GM23338 (cell line): ENCODE measurements around the gene USP6. TPM values are rescaled to one million over a fixed set of nuclear protein-coding genes. Genes with fewer than 3 reads are reported as not detected.
"Not testable (repeated sequence)": the region's sequence is repeated elsewhere in the genome, so short reads cannot be mapped to it uniquely, and the experiment has no call there.

Source experiments
- ATAC-seq: fragments of 200-7000 bp; cut with Tn5 transposase; 3 replicates; pipeline ENCODE4 v1.9.1; 2020
- DNase-seq: peaks from one replicate; pipeline ENCODE4 v3.0.0-alpha.2; 2015; ENCODE audit warnings: low spot score
- H2AFZ ChIP-seq: fragments of 200-600 bp; sonication (generic); 2 replicates; pipeline ENCODE4 v1.8.0; 2016; ENCODE audit warnings: antibody characterized with exemption, mild to moderate bottlenecking, moderate library complexity
- H3F3A ChIP-seq: fragments of 200-600 bp; sonication (generic); replicated peaks from 2 replicates; pipeline ENCODE4 v1.8.0; 2017; ENCODE audit warnings: antibody characterized with exemption, mixed run types, low read depth
- H3K27ac ChIP-seq: fragments of 200-600 bp; sonication (generic); 2 replicates; pipeline ENCODE4 v1.6.1; 2016; ENCODE audit warnings: low read depth
- H3K27me3 ChIP-seq: fragments of 200-600 bp; sonication (generic); 2 replicates; pipeline ENCODE4 v1.8.0; 2016; ENCODE audit warnings: mild to moderate bottlenecking, mixed run types, moderate library complexity; ENCODE audit not compliant: insufficient read depth
- H3K36me3 ChIP-seq: fragments of 200-600 bp; sonication (generic); 2 replicates; pipeline ENCODE4 v1.8.0; 2016; ENCODE audit warnings: mild to moderate bottlenecking; ENCODE audit not compliant: insufficient read depth
- H3K4me1 ChIP-seq: fragments of 200-600 bp; sonication (generic); 2 replicates; pipeline ENCODE4 v1.8.0; 2016; ENCODE audit warnings: mild to moderate bottlenecking, moderate library complexity; ENCODE audit not compliant: insufficient read depth
- H3K4me2 ChIP-seq: fragments of 200-600 bp; sonication (generic); 2 replicates; pipeline ENCODE4 v1.7.1; 2017; ENCODE audit warnings: mixed run types
- H3K4me3 ChIP-seq: fragments of 200-600 bp; sonication (generic); 2 replicates; pipeline ENCODE4 v1.6.1; 2016; ENCODE audit warnings: mixed run types
- H3K79me2 ChIP-seq: fragments of 200-600 bp; sonication (generic); replicated peaks from 2 replicates; pipeline ENCODE4 v1.8.0; 2017; ENCODE audit warnings: mild to moderate bottlenecking; ENCODE audit not compliant: insufficient read depth
- H3K9me2 ChIP-seq: fragments of 200-600 bp; sonication (generic); 2 replicates; pipeline ENCODE4 v1.8.0; 2017; ENCODE audit not compliant: insufficient read depth
- H4K20me1 ChIP-seq: fragments of 200-600 bp; sonication (generic); replicated peaks from 2 replicates; pipeline ENCODE4 v1.8.0; 2017; ENCODE audit warnings: mild to moderate bottlenecking; ENCODE audit not compliant: insufficient read depth
- H3K27ac Mint-ChIP-seq: 2 replicates; pipeline ENCODE4 v1.8.0; 2020; ENCODE audit warnings: inconsistent platforms, mild to moderate bottlenecking, moderate library complexity, mixed read lengths
- H3K27me3 Mint-ChIP-seq: 3 replicates; pipeline ENCODE4 v1.8.0; 2022; ENCODE audit warnings: low read depth, mild to moderate bottlenecking, moderate library complexity, mixed read lengths, inconsistent platforms; ENCODE audit not compliant: insufficient read depth, poor library complexity
- H3K36me3 Mint-ChIP-seq: 3 replicates; pipeline ENCODE4 v1.8.0; 2021; ENCODE audit warnings: low read depth, mild to moderate bottlenecking, inconsistent platforms, moderate library complexity, mixed read lengths
- H3K4me1 Mint-ChIP-seq: 3 replicates; pipeline ENCODE4 v1.8.0; 2020; ENCODE audit warnings: mild to moderate bottlenecking, inconsistent platforms, mixed read lengths
- H3K4me3 Mint-ChIP-seq: 3 replicates; pipeline ENCODE4 v1.8.0; 2021; ENCODE audit warnings: moderate library complexity, mild to moderate bottlenecking, inconsistent platforms, mixed read lengths
- H3K9me3 Mint-ChIP-seq: 3 replicates; pipeline ENCODE4 v1.8.0; 2020; ENCODE audit warnings: moderate library complexity, mild to moderate bottlenecking, inconsistent platforms, mixed read lengths
- POLR2AphosphoS5 ChIP-seq: IDR thresholded peaks from 2 replicates; pipeline ENCODE4 v1.6.1; 2016; ENCODE audit warnings: antibody characterized with exemption, low read depth
- STAT1 ChIP-seq: IDR thresholded peaks from one replicate; pipeline ENCODE4 v1.6.1; 2016; ENCODE audit warnings: antibody characterized with exemption; ENCODE audit not compliant: unreplicated experiment
- ZNF331 ChIP-seq: fragments of 250-450 bp; sonication (Bioruptor Pico); IDR thresholded peaks from 2 replicates; pipeline ENCODE4 v1.5.0; 2020; ENCODE audit warnings: low read depth, mild to moderate bottlenecking, moderate library complexity
- polyA plus RNA-seq: library from polyadenylated mRNA; unstranded; fragments of >200 nt; fragmentation: Nextera tagmentation; extraction: Ambion mirVana; gene quantifications from 2 replicates; pipeline ENCODE4 v1.2.1, GENCODE V29; 2016
- total RNA-seq: library from RNA; depleted of rRNA; stranded (reverse); fragments of >200 nt; shearing (Covaris generic); gene quantifications from 2 replicates; pipeline ENCODE4 v1.2.3, GENCODE V29; 2014
- TF ChIP-seq, protein P1 (sequence below): fragments of 250-450 bp; sonication (Bioruptor Pico); IDR thresholded peaks from 2 replicates; pipeline ENCODE4 v1.5.0; 2020; ENCODE audit warnings: mild to moderate bottlenecking, moderate library complexity

Gene USP6
- total and polyA plus RNA-seq, 2 experiments from 2014 or later = 0.94 to 1.3 TPM

DNA sequence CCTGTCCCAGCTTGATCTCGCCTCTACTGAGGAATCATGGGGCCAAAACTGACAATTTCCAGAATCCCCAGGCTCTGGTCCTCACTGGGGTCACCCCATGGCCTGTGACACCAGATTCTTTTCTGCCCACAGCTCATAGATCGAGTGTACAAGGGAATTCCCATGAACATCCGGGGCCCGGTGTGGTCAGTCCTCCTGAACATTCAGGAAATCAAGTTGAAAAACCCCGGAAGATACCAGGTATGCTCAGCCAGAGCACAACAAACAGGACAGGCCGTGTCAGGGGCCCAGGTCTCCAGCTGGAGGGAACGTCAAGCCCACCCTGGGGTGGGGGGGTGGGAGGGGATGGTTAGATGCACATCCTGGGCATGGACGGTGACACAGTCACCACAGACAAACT is 17.5 kb downstream of the USP6 start (continued):
- TF ChIP-seq, protein P1, sequence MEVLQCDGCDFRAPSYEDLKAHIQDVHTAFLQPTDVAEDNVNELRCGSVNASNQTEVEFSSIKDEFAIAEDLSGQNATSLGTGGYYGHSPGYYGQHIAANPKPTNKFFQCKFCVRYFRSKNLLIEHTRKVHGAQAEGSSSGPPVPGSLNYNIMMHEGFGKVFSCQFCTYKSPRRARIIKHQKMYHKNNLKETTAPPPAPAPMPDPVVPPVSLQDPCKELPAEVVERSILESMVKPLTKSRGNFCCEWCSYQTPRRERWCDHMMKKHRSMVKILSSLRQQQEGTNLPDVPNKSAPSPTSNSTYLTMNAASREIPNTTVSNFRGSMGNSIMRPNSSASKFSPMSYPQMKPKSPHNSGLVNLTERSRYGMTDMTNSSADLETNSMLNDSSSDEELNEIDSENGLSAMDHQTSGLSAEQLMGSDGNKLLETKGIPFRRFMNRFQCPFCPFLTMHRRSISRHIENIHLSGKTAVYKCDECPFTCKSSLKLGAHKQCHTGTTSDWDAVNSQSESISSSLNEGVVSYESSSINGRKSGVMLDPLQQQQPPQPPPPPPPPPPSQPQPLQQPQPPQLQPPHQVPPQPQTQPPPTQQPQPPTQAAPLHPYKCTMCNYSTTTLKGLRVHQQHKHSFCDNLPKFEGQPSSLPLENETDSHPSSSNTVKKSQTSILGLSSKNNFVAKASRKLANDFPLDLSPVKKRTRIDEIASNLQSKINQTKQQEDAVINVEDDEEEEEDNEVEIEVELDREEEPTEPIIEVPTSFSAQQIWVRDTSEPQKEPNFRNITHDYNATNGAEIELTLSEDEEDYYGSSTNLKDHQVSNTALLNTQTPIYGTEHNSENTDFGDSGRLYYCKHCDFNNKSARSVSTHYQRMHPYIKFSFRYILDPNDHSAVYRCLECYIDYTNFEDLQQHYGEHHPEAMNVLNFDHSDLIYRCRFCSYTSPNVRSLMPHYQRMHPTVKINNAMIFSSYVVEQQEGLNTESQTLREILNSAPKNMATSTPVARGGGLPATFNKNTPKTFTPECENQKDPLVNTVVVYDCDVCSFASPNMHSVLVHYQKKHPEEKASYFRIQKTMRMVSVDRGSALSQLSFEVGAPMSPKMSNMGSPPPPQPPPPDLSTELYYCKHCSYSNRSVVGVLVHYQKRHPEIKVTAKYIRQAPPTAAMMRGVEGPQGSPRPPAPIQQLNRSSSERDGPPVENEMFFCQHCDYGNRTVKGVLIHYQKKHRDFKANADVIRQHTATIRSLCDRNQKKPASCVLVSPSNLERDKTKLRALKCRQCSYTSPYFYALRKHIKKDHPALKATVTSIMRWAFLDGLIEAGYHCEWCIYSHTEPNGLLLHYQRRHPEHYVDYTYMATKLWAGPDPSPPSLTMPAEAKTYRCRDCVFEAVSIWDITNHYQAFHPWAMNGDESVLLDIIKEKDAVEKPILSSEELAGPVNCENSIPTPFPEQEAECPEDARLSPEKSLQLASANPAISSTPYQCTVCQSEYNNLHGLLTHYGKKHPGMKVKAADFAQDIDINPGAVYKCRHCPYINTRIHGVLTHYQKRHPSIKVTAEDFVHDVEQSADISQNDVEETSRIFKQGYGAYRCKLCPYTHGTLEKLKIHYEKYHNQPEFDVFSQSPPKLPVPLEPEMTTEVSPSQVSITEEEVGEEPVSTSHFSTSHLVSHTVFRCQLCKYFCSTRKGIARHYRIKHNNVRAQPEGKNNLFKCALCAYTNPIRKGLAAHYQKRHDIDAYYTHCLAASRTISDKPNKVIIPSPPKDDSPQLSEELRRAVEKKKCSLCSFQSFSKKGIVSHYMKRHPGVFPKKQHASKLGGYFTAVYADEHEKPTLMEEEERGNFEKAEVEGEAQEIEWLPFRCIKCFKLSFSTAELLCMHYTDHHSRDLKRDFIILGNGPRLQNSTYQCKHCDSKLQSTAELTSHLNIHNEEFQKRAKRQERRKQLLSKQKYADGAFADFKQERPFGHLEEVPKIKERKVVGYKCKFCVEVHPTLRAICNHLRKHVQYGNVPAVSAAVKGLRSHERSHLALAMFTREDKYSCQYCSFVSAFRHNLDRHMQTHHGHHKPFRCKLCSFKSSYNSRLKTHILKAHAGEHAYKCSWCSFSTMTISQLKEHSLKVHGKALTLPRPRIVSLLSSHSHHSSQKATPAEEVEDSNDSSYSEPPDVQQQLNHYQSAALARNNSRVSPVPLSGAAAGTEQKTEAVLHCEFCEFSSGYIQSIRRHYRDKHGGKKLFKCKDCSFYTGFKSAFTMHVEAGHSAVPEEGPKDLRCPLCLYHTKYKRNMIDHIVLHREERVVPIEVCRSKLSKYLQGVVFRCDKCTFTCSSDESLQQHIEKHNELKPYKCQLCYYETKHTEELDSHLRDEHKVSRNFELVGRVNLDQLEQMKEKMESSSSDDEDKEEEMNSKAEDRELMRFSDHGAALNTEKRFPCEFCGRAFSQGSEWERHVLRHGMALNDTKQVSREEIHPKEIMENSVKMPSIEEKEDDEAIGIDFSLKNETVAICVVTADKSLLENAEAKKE (CRISPR knock-in tag) = no peak
- TF ChIP-seq ZNF331 (CRISPR knock-in tag) (no peak), STAT1 (no peak), POLR2AphosphoS5 (no peak)

DNA sequence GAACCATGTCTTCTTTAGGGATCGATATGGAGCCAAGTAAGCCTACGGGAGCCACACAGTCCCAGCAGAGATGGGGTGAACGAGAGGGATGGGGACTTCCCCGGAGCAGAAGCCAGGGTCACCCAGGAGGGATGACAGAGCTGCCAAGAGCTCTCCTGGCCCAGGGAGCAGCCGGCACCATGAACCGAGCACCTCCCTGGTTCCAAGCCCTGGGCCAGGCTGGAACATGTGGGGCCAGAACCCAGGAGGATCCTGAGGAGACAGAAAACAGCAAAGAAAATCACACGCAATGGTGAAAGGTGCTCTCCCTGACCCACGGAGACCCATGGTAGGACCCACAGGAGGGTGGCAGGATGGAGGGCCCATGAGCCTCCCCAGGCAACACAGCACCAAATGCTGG is 18.1 kb downstream of the USP6 start:
- H3K27ac ChIP-seq, H3K36me3 ChIP-seq, H3F3A ChIP-seq, H3K27ac Mint-ChIP-seq, H3K9me2 ChIP-seq, H3K4me3 Mint-ChIP-seq, H3K4me2 ChIP-seq, H3K27me3 Mint-ChIP-seq, H3K9me3 Mint-ChIP-seq, H3K36me3 Mint-ChIP-seq, H4K20me1 ChIP-seq, H3K79me2 ChIP-seq, DNase-seq, ATAC-seq, H2AFZ ChIP-seq, H3K27me3 ChIP-seq, H3K4me3 ChIP-seq, H3K4me1 ChIP-seq, H3K4me1 Mint-ChIP-seq: not testable (repeated sequence)

DNA sequence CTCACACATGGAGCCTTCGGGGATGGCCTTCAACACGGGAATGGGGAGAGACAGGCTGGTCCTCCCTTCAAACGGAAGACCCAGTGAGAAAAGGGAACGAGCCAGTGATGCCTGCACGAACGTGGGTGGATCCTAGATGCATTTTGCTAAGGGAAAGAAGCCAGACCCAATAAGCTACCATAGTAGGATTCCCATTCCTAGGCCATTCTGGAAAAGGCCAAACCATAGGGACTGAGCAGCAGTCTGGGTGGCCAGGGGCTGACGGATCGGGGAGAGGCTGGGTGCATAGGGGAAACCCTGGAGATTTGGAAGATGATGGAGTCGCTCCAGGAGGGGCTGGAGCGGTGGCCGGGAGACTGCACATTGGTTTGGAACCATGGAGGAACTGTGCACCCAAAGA is 18.7 kb downstream of the USP6 start:
- H3K27me3 Mint-ChIP-seq, ATAC-seq, H3K9me2 ChIP-seq, H3K27ac ChIP-seq, H2AFZ ChIP-seq, DNase-seq, H3K27ac Mint-ChIP-seq, H3K27me3 ChIP-seq, H3K4me2 ChIP-seq, H3K36me3 Mint-ChIP-seq, H4K20me1 ChIP-seq, H3K4me3 ChIP-seq, H3F3A ChIP-seq, H3K4me3 Mint-ChIP-seq, H3K36me3 ChIP-seq, H3K9me3 Mint-ChIP-seq, H3K4me1 Mint-ChIP-seq, H3K79me2 ChIP-seq, H3K4me1 ChIP-seq: not testable (repeated sequence)

DNA sequence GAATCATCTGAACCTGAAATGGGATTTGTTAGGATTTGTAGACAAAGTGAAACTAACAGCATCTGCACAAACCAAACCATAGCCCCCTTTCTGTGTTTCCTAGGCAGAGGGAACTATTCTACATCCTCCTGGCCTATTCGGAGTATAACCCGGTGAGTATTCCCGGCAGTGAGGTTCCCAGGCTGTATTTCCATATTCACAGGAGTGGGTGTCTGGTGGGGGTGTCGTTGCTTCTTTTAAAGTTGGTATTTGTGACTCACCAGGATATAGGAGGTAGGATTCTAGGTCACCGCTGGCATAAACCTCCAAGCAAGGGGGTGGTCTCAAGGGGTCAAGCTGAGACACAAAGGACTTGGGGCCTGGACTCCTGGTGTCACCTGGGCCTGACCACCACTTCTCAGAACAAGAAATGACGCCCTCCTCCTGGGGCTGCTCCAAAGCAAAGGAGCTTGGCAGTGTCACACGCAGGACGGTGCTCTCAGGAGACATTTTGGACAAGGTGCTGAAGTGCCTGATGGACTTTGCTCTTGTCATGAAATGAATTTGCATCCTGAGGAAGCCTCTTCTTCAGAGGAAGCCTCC is 19.4 kb downstream of the USP6 start:
- not testable (repeated sequence) for H3K27me3 ChIP-seq, H3K9me3 Mint-ChIP-seq, H3K79me2 ChIP-seq, H3F3A ChIP-seq, H3K4me1 ChIP-seq, H2AFZ ChIP-seq, H3K9me2 ChIP-seq, H4K20me1 ChIP-seq, H3K36me3 ChIP-seq, H3K4me3 ChIP-seq, H3K27ac Mint-ChIP-seq, ATAC-seq, H3K27me3 Mint-ChIP-seq, H3K4me3 Mint-ChIP-seq, H3K36me3 Mint-ChIP-seq, H3K4me1 Mint-ChIP-seq, H3K27ac ChIP-seq, H3K4me2 ChIP-seq, DNase-seq
